Activated T-helper 17 cell treated with anti-CD3 and anti-CD28 coated beads, Interleukin-2, amount 50 U/mL, for 72 hours (primary cell): ENCODE results near the gene ELF4. TPM values are rescaled to one million over a fixed set of nuclear protein-coding genes. Genes with fewer than 3 reads are reported as not detected.

ENCODE experiments used
- ATAC-seq: fragments of 150-1000 bp; cut with Tn5 transposase; replicated peaks from 2 replicates; pipeline ENCODE4 v1.10.0; 2021; ENCODE audit warnings: mild to moderate bottlenecking, moderate library complexity
- H3K27ac Mint-ChIP-seq: one replicate; pipeline ENCODE4 v1.8.0; 2022; ENCODE audit warnings: mixed read lengths
- H3K27me3 Mint-ChIP-seq: one replicate; pipeline ENCODE4 v1.8.0; 2022; ENCODE audit warnings: mixed read lengths
- H3K36me3 Mint-ChIP-seq: one replicate; pipeline ENCODE4 v1.8.0; 2022; ENCODE audit warnings: low read depth, mild to moderate bottlenecking, mixed read lengths
- H3K4me1 Mint-ChIP-seq: one replicate; pipeline ENCODE4 v1.8.0; 2022; ENCODE audit warnings: mixed read lengths
- H3K4me3 Mint-ChIP-seq: one replicate; pipeline ENCODE4 v1.8.0; 2022; ENCODE audit warnings: mild to moderate bottlenecking, mixed read lengths
- H3K9me3 Mint-ChIP-seq: one replicate; pipeline ENCODE4 v1.8.0; 2022; ENCODE audit warnings: mixed read lengths
- total RNA-seq, 2 donors: library from RNA; stranded (reverse); gene quantifications; one replicate each; pipeline ENCODE4 v1.2.3, GENCODE V29; 2022

Gene ELF4
- total RNA-seq, 2 donors from 2014 or later = 23.5 to 25.6 TPM

DNA sequence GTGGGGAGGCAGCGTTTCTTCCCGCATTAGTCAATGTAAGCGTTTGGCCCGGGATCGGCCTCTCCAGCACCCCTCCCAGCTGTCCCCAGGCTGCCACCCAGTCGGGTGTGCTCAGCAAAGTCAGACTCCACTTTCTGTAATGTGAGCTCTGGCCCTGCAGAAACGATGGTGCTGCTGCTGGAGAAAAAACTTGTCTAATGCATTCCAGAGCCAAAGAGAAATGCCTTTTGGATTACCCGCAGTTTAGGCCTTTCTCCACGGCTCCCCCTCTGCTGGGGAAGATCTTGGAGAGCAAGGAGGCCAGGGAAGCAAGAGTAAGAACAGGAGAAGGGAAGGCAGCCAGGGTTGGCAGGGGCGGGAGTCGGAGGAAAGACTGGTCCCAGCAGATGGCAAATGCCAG is 55.2 kb downstream of the ELF4 start:
- no peaks in the 10 kb centered on the region for H3K4me1 Mint-ChIP-seq
- H3K27me3 Mint-ChIP-seq = no peaks in the 10 kb centered on the region
- no peaks in the 10 kb centered on the region for H3K9me3 Mint-ChIP-seq
- no peak overlapping the region for H3K4me3 Mint-ChIP-seq
- no peak for ATAC-seq
- no peak overlapping the region for H3K27ac Mint-ChIP-seq
- H3K36me3 Mint-ChIP-seq = peaks cover 42% of the 10 kb centered on the region

DNA sequence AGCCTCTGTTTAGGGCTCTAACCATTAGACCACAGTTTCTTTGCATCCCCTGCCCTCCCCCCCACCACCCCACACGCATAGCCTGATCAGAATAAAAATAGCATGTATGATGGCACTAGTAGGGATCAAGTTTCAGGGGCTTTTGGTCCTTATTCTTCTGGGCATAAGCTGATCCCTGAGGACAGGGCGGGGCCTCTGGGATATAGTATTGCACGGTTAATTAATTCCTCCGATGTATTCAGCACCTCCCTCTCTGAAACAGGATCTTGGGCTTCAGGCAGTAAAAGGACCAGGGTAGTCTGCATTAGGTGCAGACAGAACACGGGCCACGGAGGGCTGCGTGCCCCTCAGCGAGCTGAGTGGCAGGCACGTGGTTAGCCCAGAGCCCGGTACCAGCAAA is 57.1 kb downstream of the ELF4 start:
- Mint-ChIP-seq H3K9me3 (no peaks in the 10 kb centered on the region), H3K36me3 (peaks cover 42% of the 10 kb centered on the region), H3K27me3 (no peaks in the 10 kb centered on the region)

GRCh38 chrX:130051176-130051845 is 59.0 kb downstream of the ELF4 start:
- Mint-ChIP-seq H3K27me3 (no peaks in the 10 kb centered on the region), H3K4me1 (no peaks in the 10 kb centered on the region), H3K9me3 (no peaks in the 10 kb centered on the region), H3K36me3 (peaks cover 51% of the 10 kb centered on the region), H3K27ac (no peak overlapping the region), H3K4me3 (no peak overlapping the region)
- ATAC-seq = no peak

More for the DNA sequence above, 57.1 kb downstream of the ELF4 start:
- Mint-ChIP-seq H3K27ac (no peak overlapping the region), H3K4me3 (no peak overlapping the region), H3K4me1 (no peaks in the 10 kb centered on the region)
- no peak for ATAC-seq

GRCh38 chrX:130049821-130050220 is 60.5 kb downstream of the ELF4 start:
- ATAC-seq = no peak
- no peak overlapping the region for H3K4me3 Mint-ChIP-seq
- peaks cover 50% of the 10 kb centered on the region for H3K36me3 Mint-ChIP-seq
- H3K27ac Mint-ChIP-seq = no peak overlapping the region
- H3K27me3 Mint-ChIP-seq = no peaks in the 10 kb centered on the region
- no peaks in the 10 kb centered on the region for H3K9me3 Mint-ChIP-seq
- no peaks in the 10 kb centered on the region for H3K4me1 Mint-ChIP-seq

GRCh38 chrX:130048686-130049222 is 61.5 kb downstream of the ELF4 start:
- H3K4me3 Mint-ChIP-seq = no peak overlapping the region
- H3K9me3 Mint-ChIP-seq = no peaks in the 10 kb centered on the region

DNA sequence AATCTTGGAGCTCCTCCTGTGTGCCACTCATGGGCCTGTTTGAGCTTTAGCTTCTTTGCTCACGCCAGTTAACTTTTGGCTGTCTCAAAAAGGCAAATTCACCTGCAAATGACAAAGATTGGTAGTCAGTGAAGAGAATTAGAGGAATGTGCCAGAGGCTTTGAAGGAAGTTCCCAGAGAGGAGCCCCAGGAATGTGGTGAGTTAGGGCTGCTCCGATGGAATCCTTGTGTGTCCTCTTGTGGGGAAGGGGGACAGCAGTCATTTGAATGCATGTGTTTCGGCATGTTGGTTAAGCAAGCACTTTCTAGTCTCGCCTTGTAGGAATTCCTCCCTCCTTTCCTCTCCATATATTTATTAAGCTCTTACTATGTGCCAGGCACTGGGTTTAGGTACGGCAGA is 62.9 kb downstream of the ELF4 start:
- no peak overlapping the region for H3K27ac Mint-ChIP-seq

More at GRCh38 chrX:130048686-130049222, 61.5 kb downstream of the ELF4 start:
- H3K36me3 Mint-ChIP-seq = peaks cover 45% of the 10 kb centered on the region
- no peaks in the 10 kb centered on the region for H3K4me1 Mint-ChIP-seq
- H3K27ac Mint-ChIP-seq = no peak overlapping the region
- ATAC-seq = no peak
- H3K27me3 Mint-ChIP-seq = no peaks in the 10 kb centered on the region

DNA sequence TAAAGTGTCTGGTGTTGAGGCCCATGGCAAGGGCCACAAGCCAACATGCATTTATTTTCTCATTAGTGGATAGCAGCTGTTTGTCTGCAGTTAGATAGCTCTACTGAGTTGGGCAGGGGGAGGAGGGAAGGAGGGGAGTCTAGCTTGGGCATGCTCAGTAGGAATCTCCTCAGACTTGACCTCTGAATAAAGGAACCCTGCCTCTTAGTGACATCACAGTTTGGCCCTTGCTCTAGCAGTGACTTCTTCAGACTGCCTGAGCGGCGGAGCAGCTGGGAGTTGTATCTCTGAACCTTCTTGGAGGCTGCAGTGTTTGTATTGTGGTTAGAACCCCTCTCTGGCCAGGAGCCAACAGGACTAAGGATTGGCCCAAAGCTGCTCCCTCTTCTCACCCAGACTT is 70.5 kb downstream of the ELF4 start:
- H3K4me3 Mint-ChIP-seq = no peak overlapping the region
- no peaks in the 10 kb centered on the region for H3K4me1 Mint-ChIP-seq
- no peak overlapping the region for H3K27ac Mint-ChIP-seq
- H3K27me3 Mint-ChIP-seq = no peaks in the 10 kb centered on the region
- H3K36me3 Mint-ChIP-seq = peaks cover 62% of the 10 kb centered on the region
- ATAC-seq = no peak
- H3K9me3 Mint-ChIP-seq = no peaks in the 10 kb centered on the region

More for the DNA sequence above, 62.9 kb downstream of the ELF4 start:
- peaks cover 43% of the 10 kb centered on the region for H3K36me3 Mint-ChIP-seq
- no peak for ATAC-seq
- no peaks in the 10 kb centered on the region for H3K27me3 Mint-ChIP-seq
- no peaks in the 10 kb centered on the region for H3K4me1 Mint-ChIP-seq
- H3K9me3 Mint-ChIP-seq = no peaks in the 10 kb centered on the region
- no peak overlapping the region for H3K4me3 Mint-ChIP-seq

- Mint-ChIP-seq H3K9me3 (no peaks in the 10 kb centered on the region), H3K27me3 (no peaks in the 10 kb centered on the region), H3K4me1 (no peaks in the 10 kb centered on the region), H3K27ac (no peak overlapping the region), H3K36me3 (peaks cover 64% of the 10 kb centered on the region), H3K4me3 (no peak overlapping the region)
- no peak for ATAC-seq
These were observed 76.1 kb downstream of the ELF4 start for GRCh38 chrX:130034178-130034577.

DNA sequence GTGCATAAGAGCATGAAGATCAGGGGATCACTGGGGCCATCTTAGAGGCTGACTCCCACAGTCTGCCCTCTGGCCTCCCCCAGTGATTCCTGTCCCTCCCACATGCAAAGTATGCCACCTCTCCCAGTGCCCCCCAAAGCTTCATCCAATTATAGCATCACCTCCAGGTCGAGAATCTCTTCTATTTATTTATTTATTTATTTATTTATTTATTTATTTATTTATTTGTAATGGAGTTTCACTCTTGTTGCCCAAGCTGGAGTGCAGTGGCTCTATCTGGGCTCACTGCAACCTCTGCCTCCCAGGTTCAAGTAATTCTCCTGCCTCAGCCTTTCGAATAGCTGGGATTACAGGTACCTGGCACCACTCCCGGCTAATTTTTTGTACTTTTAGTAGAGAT is 77.7 kb downstream of the ELF4 start:
- ATAC-seq = no peak
- Mint-ChIP-seq H3K36me3 (peaks cover 61% of the 10 kb centered on the region), H3K4me1 (no peaks in the 10 kb centered on the region), H3K4me3 (no peak overlapping the region), H3K27ac (no peak overlapping the region), H3K9me3 (no peaks in the 10 kb centered on the region), H3K27me3 (no peaks in the 10 kb centered on the region)

DNA sequence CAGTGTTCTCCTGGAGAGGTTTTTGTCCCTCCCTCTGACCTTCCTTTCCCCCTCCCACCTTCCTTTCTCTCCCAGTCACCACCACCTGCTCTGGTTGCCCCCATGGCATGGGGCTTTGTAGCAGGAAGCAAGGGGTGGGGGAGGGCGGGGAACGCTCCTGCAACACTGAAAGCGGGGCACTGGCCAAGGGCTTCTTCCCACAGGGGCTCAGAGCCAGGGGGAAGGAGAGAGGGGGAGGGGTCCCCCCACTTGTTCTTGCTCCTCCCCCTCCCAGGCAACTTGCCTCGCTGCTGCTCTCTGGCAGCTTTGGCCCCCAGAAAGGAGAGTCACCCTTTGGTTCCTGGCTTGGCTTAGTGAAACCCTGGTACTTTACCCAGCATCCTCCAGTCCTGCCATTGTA is 79.5 kb downstream of the ELF4 start:
- no peaks in the 10 kb centered on the region for H3K9me3 Mint-ChIP-seq
- H3K4me1 Mint-ChIP-seq = no peaks in the 10 kb centered on the region
- no peak overlapping the region for H3K27ac Mint-ChIP-seq
- no peaks in the 10 kb centered on the region for H3K27me3 Mint-ChIP-seq
- H3K36me3 Mint-ChIP-seq = peaks cover 56% of the 10 kb centered on the region
- H3K4me3 Mint-ChIP-seq = no peak overlapping the region
- no peak for ATAC-seq

GRCh38 chrX:130028196-130028595 is 82.1 kb downstream of the ELF4 start:
- Mint-ChIP-seq H3K27me3 (no peaks in the 10 kb centered on the region), H3K36me3 (peaks cover 48% of the 10 kb centered on the region), H3K27ac (no peak overlapping the region), H3K4me1 (peaks cover 5% of the 10 kb centered on the region), H3K4me3 (no peak overlapping the region), H3K9me3 (no peaks in the 10 kb centered on the region)
- ATAC-seq = no peak

DNA sequence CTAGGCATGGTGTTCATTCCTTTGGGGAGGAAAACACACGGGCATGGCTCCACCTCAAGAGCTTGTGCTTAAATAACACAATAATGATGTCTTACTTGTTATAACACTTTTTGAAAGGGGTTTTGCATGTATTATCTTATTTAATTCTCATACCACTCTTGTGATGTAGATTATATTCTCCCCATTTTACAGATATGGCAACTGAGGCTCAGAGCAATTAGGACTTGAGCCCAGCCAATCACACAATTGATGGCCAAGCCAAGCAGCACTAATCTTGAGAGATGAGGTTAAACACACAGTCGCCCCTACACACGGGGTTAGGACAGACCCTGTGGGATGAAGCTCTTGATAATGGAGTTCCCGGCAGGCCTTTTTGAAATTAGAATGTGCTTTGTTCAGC is 82.7 kb downstream of the ELF4 start:
- H3K27ac Mint-ChIP-seq = no peak overlapping the region
- peaks cover 5% of the 10 kb centered on the region for H3K4me1 Mint-ChIP-seq
- no peak for ATAC-seq
- no peaks in the 10 kb centered on the region for H3K27me3 Mint-ChIP-seq
- H3K4me3 Mint-ChIP-seq = no peak overlapping the region
- peaks cover 50% of the 10 kb centered on the region for H3K36me3 Mint-ChIP-seq
- no peaks in the 10 kb centered on the region for H3K9me3 Mint-ChIP-seq

DNA sequence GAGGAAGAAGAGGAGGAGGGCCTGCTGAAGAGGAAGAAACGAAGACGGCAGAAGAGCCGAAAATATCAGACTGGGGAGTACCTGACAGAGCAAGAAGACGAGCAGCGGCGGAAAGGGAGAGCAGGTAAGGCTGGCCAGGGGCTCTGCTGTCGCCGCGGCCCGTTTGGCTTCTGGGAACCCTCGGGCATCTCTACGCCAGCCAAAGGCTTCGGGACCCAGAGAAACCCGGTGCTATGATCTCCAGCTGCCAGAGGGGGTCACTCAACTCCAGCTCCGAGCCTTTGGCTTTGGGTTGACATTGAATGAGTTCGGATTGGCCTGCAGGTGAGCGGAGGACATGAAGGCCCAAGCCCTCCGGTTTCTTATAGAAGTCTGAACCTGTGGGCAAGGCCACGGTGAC is 85.0 kb downstream of the ELF4 start:
- no peaks in the 10 kb centered on the region for H3K27me3 Mint-ChIP-seq
- peaks cover 44% of the 10 kb centered on the region for H3K36me3 Mint-ChIP-seq
- ATAC-seq = no peak
- H3K27ac Mint-ChIP-seq = no peak overlapping the region
- H3K4me1 Mint-ChIP-seq = peaks cover 5% of the 10 kb centered on the region
- H3K9me3 Mint-ChIP-seq = no peaks in the 10 kb centered on the region
- no peak overlapping the region for H3K4me3 Mint-ChIP-seq

DNA sequence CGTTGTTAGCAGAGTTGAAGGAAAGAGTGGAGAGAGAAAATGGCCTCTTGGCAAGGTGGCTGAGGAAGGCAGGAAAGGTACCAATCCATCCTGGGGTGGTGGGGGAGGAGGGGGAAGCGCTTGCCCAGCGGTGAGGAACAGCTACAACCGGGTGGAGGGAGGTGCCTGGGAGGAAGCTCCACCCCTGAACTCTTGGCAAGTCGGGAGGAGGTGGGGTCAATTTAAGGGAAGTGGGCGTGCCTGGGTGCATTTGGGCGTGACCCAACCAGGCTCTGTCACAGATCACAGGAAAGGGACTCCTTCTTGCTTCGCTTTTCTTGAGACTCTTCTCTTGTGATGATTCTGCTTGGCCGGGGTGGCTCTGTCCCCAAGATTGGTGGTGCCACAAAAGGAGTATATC is 86.2 kb downstream of the ELF4 start:
- no peaks in the 10 kb centered on the region for H3K9me3 Mint-ChIP-seq
- H3K4me3 Mint-ChIP-seq = peak overlapping the region; percentile 57
- no peaks in the 10 kb centered on the region for H3K27me3 Mint-ChIP-seq
- peak overlapping the region; percentile 65 for H3K27ac Mint-ChIP-seq
- ATAC-seq = peak; percentile 100
- peaks cover 44% of the 10 kb centered on the region for H3K36me3 Mint-ChIP-seq
- peaks cover 5% of the 10 kb centered on the region for H3K4me1 Mint-ChIP-seq

DNA sequence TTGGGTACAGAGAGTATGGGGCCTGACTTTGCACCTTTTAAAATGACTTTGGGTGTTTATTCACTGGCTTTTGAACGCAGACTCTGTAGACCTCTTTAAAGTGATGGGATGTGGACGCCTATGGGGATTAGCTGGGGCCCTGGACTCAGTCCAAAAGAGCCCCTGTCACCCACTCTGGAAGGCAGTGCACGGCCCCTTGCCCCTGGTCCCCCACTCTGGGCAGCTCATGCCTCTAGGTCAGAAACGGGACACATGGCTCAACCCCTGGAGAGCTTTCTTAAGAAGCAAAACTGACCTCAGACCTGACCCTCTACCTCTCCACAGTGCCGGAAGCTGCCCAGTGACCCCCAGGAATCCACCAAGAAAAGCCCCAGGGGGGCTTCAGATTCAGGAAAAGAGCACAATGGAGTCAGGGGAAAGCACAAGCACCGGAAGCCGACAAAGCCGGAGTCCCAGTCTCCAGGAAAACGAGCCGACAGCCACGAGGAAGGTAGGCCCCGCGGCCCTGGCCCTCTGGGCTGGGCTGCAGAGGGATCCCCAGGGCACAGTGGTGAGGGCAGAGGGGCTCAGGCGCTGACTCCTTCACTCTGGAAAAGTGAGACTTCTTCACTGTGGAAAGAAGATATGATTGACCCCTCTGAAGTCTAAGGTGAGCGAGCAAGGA is 89.5 kb downstream of the ELF4 start:
- peaks cover 5% of the 10 kb centered on the region for H3K4me1 Mint-ChIP-seq
- no peaks in the 10 kb centered on the region for H3K27me3 Mint-ChIP-seq
- H3K27ac Mint-ChIP-seq = no peak overlapping the region
- no peak for ATAC-seq
- H3K4me3 Mint-ChIP-seq = no peak overlapping the region
- no peaks in the 10 kb centered on the region for H3K9me3 Mint-ChIP-seq
- H3K36me3 Mint-ChIP-seq = peaks cover 55% of the 10 kb centered on the region
